Colonic mucosa (tissue), 4 donors: ENCODE data around the gene OBSCN. TPM values are rescaled to one million over a fixed set of nuclear protein-coding genes. Genes with fewer than 3 reads are reported as not detected.
A peak's percentile ranks its signal among the peaks of the same experiment; 100 is the strongest.

Experiments used
- DNase-seq: peaks from one replicate; pipeline ENCODE4 v3.0.0-alpha.2; 2020
- H3K27ac ChIP-seq: fragments of 200-600 bp; one replicate; pipeline ENCODE4 v1.8.0; 2021
- H3K27me3 ChIP-seq: fragments of 200-600 bp; one replicate; pipeline ENCODE4 v1.8.0; 2021
- H3K36me3 ChIP-seq: fragments of 200-600 bp; one replicate; pipeline ENCODE4 v1.8.0; 2021
- H3K4me1 ChIP-seq: fragments of 200-600 bp; one replicate; pipeline ENCODE4 v1.8.0; 2021; ENCODE audit warnings: mild to moderate bottlenecking
- H3K4me3 ChIP-seq: fragments of 200-600 bp; one replicate; pipeline ENCODE4 v1.8.0; 2021
- H3K9ac ChIP-seq, 2 donors: one replicate each; pipeline ENCODE4 v1.7.0; 2013; ENCODE audit warnings: control low read depth in 2 of 2, low read depth in 2 of 2, low read length in 2 of 2
- H3K9me3 ChIP-seq: fragments of 200-600 bp; one replicate; pipeline ENCODE4 v1.8.0; 2021
- CTCF ChIP-seq: fragments of 200-600 bp; IDR thresholded peaks from one replicate; pipeline ENCODE4 v1.8.0; 2022; ENCODE audit warnings: antibody characterized with exemption, mild to moderate bottlenecking
- intact Hi-C: fragments of 100-400 bp; cut with DNase I; formaldehyde crosslinking; loops from one replicate; pipeline ENCODE4 v1.14.1; 2022
- total RNA-seq, 2 donors: library from RNA; stranded (reverse); fragmentation: NEBNext Ultra II Directional in 1 of 2; extraction: Animal tissue kit (Norgen Biotek cat#: 25700) in 1 of 2; gene quantifications; one replicate each; pipeline ENCODE4 v1.2.1, GENCODE V29; 2021
- donor health status: healthy.
- donor health status: DM: no; HTN: no; CAD: no.
- donor health status: DM: no; HTN: no; CAD: no.

OBSCN gene
- total RNA-seq, 2 donors from 2014 or later = 3.6 to 7.9 TPM

- no peak for TF ChIP-seq CTCF
- H3K36me3 ChIP-seq = no peaks in the 10 kb centered on the region
- no peak for DNase-seq
- H3K4me1 ChIP-seq = no peaks in the 10 kb centered on the region
- intact Hi-C loops = loop anchor here (5.0 kb wide), 1 partner anchor 42 kb away; no protein-coding TSS in a partner anchor
- H3K27me3 ChIP-seq = no peaks in the 10 kb centered on the region
- H3K27ac ChIP-seq = no peak overlapping the region
- H3K9me3 ChIP-seq = no peaks in the 10 kb centered on the region
- no peak overlapping the region for H3K9ac ChIP-seq
- peak overlapping the region; percentile 16 for H3K4me3 ChIP-seq
These were observed 33.1 kb upstream of the OBSCN start for GRCh38 chr1:228174482-228175315.

- H3K9me3 ChIP-seq = no peaks in the 10 kb centered on the region
- TF ChIP-seq CTCF = no peak
- no peak overlapping the region for H3K4me3 ChIP-seq
- no peaks in the 10 kb centered on the region for H3K4me1 ChIP-seq
- no peaks in the 10 kb centered on the region for H3K36me3 ChIP-seq
- no peak overlapping the region for H3K9ac ChIP-seq
- H3K27me3 ChIP-seq = no peaks in the 10 kb centered on the region
- intact Hi-C loops = no loop called here
- no peak for DNase-seq
- no peak overlapping the region for H3K27ac ChIP-seq
These were observed 32.4 kb upstream of the OBSCN start for GRCh38 chr1:228175316-228176023.

GRCh38 chr1:228176024-228176395 lies 31.8 kb upstream of the OBSCN start:
- no peak overlapping the region for H3K9ac ChIP-seq
- no peaks in the 10 kb centered on the region for H3K4me1 ChIP-seq
- H3K4me3 ChIP-seq = no peak overlapping the region
- H3K27me3 ChIP-seq = no peaks in the 10 kb centered on the region
- TF ChIP-seq CTCF = no peak
- intact Hi-C loops = no loop called here
- no peak for DNase-seq
- H3K9me3 ChIP-seq = no peaks in the 10 kb centered on the region
- H3K36me3 ChIP-seq = no peaks in the 10 kb centered on the region
- no peak overlapping the region for H3K27ac ChIP-seq

GRCh38 chr1:228176461-228177182 lies 31.2 kb upstream of the OBSCN start:
- Histone ChIP-seq H3K4me1 (no peaks in the 10 kb centered on the region), H3K9me3 (no peaks in the 10 kb centered on the region), H3K36me3 (no peaks in the 10 kb centered on the region), H3K27me3 (no peaks in the 10 kb centered on the region), H3K4me3 (no peak overlapping the region), H3K9ac (peak overlapping the region in 1 of 2 donors; percentile 24), H3K27ac (no peak overlapping the region)
- TF ChIP-seq CTCF = no peak
- intact Hi-C loops = no loop called here
- DNase-seq = no peak

- no peaks in the 10 kb centered on the region for H3K9me3 ChIP-seq
- no peak overlapping the region for H3K27ac ChIP-seq
- no peaks in the 10 kb centered on the region for H3K36me3 ChIP-seq
- intact Hi-C loops = no loop called here
- no peak for DNase-seq
- H3K4me3 ChIP-seq = no peak overlapping the region
- H3K27me3 ChIP-seq = no peaks in the 10 kb centered on the region
- H3K9ac ChIP-seq = no peak overlapping the region
- TF ChIP-seq CTCF = no peak
- no peaks in the 10 kb centered on the region for H3K4me1 ChIP-seq
These were observed 30.7 kb upstream of the OBSCN start for GRCh38 chr1:228177183-228177475.
